COLO668 (cell line): Measurements from ENCODE around the gene C17orf114.

Experiments used
- DNase-seq: peaks from one replicate; lab custom pipeline; 2025; ENCODE audit not compliant: unreplicated experiment; lab: John Stamatoyannopoulos, UW

Gene C17orf114

DNA sequence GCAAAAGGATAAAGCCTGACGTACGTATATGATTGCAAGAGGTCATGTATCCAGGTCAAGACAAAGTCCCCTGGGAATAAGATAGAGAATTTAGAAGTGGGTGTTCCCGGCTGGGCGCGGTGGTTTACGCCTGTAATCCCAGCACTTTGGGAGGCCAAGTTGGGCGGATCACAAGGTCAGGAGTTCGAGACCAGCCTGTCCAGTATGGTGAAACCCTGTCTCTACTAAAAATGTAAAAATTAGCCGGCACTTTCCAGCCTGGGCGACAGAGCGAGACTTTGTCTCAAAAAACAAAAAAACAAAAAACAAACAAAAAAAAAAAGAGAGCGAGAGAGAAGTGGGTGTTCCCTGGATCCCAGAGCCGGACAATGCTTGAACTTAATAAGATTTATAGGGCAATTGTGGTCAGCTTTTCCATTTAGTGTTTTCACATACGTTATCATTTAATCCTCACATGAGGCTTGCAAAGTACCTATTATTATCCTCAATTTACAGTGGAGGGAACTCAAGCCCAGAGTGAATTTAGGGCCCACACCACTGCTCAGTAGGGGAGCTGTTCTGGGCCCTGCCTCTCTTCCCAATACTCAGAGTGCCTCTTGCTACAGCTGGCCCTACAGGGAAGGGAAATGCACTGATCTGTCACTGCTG, 13.8 kb downstream of the C17orf114 start:
- DNase-seq = no peak

DNA sequence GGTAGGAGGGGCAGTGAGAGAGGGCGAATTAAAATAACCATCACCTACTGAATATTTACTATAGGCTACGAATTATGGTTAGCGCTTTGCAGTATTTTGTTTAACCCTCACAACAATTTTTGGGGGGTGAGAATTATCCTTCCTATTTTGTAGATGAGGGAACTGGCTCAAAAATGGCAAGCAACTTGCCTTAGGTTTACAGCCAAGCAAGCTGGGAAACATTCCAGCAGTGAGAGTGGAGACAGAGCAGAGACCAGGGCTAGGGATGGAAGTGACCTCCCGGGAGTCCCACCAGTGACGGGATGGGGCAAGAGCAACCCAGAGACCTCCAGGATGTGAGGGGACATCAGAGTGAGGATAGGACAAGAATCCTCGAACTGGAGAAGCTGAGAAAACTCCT, 15.6 kb downstream of the C17orf114 start:
- no peak for DNase-seq

DNA sequence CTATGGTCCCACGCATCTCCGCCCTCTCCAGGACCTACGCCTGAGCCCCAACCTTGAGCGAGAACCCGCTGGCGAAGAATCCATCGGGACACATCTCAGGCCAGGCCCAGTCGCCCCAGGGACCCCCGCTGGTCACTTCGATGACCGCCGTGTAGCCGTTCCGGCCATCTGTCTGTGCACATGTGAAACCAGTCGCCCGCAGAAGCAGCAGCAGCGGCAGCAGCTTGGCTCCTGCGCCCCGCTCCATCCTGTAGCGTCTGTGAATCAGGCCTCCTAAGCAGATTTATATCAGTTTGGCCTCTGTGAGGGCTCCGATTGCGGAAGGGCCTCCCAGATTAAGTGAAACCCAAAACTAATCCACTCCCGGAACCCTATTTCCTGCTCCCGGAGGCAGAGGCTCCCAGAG, 16.0 kb downstream of the C17orf114 start, which contains the start of gene VMO1:
Gene VMO1 (minus strand): TSS at position 259 of the 406 bp plus-strand sequence. CDS start 12 bp downstream, at position 247.
- DNase-seq = no peak

DNA sequence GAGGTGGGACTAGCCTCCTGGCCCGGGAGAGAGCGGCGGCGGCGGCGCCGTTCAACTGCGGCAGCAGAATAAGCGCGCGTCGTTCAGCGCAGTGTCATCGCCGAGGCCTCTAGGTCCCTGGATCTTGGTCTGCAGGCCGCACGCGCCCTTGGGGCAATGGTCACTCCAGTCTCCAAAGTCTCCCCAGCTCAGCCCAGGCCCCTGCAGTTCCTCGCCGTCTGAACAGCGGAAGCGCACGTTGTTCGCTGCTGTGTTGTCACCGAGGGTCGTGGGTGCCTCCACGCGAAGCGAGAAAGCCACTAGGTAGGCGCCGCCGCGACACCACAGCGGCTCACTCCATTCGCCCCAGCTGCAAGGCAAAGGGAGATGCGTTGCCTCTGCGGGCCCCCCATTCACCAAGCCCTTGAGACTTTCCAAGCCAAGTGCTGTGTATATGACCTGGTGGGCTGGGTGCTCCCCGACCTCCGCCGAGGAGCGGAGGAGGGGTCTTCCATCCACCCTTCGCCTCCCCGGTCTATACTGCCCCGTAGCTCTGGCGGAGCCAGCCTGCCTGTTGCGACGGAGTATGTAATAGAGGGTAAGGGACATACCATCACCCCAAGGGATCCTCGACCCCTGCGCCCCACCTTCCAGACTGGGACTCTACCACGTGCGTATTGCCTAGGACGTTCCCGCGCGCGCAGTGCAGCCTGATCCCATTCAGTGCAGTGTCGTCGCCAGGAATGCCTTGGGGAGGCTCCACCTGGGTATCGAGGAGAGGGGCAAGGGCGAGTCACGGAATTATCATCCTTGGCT, 16.6 kb downstream of the C17orf114 start:
- no peak for DNase-seq

DNA sequence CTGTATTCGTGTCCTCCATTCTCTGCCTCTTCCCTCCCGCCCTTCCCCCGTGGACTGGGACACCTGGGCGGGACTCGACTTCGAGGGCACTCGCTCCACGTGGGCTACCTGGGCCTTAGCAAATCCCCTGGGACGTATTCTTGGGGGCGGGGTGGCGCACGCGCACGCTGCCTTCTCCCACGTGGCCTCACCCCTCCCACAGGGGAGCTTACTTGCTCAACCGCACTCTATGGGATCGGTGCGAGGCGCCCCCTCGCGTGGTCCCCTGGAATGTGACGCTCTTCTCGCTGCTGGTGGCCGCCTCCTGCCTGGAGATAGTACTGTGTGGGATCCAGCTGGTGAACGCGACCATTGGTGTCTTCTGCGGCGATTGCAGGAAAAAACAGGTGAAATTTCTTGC, 19.5 kb downstream of the C17orf114 start:
- peak; percentile 1 for DNase-seq

DNA sequence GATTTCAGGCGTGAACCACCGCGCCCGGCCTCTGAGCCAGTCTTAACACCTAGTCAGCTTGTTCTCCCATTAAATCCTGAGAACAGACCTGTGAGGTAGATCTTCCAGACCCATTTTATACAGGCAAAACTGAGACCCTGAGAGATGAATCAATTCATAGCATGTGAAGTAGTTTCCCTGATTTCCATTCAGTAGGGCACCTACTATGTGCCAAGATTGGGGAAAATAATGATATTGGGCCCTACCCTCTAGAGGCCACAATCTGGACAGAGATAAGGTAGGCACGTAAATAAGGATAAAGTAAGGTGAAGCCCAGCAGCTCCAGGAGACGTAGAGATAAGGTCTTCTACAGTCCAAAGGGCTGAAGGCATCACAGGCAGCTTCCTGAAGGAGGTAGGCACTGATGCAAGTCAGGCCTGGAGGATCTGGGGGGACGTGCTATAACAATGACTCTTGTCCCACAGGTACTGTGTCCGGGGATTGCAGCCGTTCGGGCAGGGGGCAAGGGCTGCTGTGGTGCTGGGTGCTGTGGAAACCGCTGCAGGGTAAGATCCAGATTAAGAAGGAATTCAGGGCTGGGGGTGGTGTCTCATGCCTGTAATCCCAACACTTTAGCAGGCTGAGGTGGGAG, 21.7 kb downstream of the C17orf114 start:
- no peak for DNase-seq

DNA sequence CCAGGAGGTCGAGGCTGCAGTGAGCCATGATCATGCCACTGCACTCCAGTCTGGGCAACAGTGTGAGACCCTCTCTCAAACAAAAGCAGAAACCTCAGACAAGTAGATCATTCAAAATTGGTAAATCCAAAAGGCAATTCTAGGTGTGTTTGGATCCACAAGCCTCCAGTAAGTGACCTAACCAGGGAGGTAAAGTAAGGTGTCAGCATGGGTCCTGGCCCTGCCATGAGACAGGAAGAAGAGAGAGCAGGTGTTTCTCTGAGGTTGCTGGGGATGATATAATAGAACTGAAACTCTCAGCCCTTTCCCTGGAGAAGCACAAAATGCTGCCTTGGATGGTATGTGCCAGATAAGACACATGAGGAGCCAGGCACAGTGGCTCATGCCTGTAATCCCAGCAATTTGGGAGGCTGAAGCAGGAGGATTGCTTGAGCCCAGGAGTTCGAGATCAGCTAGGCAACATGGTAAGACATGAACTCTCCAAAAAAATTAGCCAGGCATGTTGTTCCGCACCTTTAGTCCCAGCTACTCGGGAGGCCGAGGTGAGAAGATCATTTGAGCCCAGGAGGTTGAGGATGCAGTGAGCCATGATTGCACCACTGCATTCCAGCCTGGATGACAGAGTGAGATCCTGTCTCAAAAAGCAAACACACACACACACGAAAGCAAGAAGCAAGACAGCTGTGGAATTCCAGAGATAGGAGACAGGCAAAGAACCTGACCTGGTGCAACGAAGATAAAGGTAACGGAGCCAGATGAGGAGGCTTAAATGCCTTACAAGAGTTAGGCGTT, 24.0 kb downstream of the C17orf114 start:
- no peak for DNase-seq

DNA sequence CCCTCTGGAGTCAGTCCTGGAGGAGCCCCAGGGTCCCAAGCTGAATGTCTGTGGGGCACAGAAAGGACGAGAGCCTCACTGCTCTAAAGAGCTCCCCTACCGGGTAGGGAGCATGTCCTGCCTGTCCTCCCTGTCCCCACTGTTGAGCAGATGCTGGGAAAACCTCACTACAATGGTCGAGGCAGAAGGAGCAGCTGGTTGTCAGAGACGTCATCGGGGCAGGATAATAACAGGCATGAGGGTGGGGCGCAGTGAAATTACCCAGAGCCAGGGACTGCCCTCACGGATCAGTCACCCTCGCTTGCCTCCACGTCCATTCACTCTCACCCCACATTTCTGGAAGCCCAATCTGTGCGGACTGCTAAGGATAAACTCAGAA, 29.9 kb downstream of the C17orf114 start:
- DNase-seq = peak; percentile 15

DNA sequence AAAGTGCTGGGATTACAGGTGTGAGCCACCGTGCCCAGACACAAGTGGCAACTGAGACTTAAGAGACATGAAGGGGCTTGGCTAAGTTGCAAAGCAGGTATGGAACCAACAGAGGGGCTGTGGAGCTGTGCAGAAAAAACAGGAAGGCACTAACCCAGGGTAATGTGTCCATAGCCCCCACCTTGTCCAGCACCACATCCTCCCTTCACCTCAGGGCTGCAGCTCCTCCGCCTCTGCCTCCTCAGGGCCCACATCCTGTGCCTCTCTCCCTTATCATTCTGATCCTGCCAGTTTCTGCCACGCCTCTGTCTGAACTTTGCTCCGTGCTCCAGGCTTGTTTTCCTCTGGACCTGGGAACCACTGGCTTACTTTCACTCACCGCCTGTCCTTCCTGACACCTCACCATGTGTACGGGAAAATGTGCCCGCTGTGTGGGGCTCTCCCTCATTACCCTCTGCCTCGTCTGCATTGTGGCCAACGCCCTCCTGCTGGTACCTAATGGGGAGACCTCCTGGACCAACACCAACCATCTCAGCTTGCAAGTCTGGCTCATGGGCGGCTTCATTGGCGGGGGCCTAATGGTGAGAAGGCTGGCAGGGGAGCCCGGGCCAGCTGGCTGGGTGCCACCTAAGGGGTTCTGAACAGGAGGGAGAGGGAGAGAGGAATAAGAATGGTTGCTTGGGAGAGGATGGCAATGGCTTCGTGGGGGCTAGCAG, 30.5 kb downstream of the C17orf114 start, which contains the start of gene TM4SF5:
Gene TM4SF5 (plus strand): TSS at position 368 of the 716 bp plus-strand sequence. CDS start 37 bp downstream, at position 405.
- DNase-seq = peak; percentile 20

DNA sequence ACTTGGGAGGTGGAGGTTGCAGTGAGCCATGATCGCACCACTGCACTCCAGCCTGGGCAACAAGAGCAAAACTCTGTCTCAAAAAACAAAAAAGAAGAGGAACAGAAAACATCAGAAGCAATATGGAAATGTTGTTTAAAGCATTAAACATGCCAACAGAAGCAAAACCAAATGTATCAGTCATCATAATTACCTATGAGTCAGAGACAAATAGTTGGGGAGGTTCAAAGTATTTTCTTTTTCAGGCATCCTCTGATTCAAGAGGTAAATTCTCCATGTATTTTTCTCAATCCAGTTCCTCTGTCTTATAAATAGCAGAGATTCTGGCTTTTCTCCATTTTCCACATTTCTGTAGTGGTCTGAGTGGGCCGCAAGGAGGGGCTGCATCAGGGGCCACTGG, 32.5 kb downstream of the C17orf114 start:
- DNase-seq = no peak

DNA sequence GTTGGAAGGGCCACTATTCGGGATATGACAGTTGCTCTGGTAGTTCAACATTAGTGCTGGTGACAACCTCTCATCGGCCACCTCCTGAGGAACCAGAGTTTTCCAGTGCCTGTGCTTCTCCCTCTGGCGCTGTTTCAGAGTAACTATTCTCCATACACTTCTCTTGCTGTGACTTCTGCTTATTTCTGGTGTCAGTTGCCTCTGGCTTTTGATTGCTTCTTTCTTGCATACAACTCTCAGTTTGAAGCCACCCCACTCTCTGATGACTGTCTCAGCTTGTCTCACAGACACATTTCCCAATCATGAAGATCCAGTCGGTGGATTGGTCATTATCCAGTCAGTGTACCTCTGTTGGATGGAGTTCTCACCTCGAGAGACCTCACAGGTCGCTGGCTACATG, 33.8 kb downstream of the C17orf114 start:
- DNase-seq = no peak

DNA sequence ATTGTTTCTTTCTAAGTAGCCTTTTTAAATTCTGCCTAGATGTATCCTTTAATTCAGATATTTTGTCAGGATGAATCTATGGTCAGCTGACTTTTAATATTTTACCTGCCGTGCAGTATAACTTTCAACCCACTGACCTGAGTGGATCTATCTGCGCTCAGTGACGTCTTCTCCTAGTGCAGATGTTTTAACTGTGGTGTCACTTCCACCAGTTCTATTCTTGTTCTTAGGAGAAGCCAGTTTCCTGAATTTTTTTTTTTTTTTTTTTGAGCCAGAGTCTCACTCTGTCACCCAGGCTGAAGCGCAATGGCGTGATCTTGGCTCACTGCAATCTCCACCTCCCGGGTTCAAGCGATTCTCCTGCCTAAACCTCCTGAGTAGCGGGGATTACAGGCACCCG, 35.4 kb downstream of the C17orf114 start:
- no peak for DNase-seq

DNA sequence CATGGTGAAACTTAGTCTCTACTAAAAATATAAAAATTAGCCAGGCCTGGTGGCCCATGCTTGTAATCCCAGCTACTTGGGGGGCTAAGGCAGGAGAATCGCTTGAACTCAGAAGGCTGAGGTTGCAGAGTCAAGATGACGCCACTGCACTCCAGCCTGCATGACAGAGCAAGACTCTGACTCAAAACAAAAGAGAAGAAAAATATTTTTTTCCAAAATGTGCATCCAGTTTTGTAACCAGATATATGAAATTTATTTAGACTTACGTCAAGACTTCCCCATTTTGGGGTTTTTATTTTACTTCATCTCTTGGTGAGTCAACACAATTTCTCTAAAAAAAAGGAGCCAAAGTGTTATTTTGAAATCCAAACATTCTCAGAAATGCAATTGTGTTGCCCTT, 35.9 kb downstream of the C17orf114 start:
- no peak for DNase-seq

DNA sequence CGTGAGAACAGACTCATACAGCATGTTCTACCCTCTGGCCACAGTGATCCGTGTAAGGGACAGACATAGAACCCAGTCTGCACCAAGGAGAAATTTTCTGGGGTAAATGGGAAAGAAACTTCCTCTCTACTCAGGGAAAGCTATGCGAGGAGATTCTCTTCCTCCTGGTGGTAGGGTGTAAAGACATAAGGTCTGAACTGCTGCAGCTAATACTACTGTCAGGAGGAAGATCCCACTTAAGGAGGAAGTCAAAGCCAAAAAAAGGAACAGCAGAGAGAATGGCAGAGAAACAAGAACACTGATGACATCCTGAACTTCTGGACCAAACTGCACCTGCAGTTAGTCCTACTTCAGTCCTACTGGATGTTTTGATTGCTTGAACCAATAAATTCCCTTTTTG, 37.5 kb downstream of the C17orf114 start:
- DNase-seq = no peak

DNA sequence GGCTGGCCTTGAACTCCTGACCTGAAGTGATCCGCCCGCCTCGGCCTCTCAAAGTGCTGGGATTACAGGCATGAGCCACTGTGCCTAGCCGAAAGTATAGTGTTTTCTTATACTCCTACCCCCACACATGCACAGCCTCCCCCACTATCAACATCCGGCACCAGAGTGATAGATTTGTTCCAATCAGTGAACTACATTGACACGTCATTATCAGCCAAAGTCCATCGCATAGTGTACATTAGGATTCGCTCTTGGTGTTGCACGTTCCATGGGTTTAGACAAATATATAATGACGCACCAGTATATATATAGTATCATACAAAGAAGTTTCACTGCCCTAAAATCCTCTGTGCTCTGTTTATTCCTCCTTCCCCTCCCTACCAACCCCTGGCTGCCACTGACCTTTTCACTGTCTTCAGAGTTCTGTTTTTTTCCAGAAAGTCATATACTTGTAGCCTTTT, 42.3 kb downstream of the C17orf114 start:
- no peak for DNase-seq

DNA sequence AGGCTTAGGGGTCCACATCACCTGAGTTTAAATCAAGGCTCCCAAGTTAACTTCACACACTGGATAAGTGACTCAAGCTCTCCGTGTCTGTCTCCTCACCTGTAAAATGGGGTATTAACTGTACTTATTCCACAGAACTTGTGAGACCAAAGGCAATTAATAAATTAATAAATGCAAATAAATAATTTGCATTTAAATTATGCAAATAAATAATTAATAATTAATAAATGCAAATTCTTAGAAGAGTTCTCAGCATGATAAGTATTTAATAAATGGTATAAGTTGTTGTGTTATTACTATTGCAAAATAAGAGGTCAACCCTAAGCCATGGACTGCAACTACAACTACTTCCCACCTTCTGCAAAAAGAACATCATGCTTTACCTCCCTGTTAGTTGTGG, 48.7 kb downstream of the C17orf114 start:
- DNase-seq = no peak

DNA sequence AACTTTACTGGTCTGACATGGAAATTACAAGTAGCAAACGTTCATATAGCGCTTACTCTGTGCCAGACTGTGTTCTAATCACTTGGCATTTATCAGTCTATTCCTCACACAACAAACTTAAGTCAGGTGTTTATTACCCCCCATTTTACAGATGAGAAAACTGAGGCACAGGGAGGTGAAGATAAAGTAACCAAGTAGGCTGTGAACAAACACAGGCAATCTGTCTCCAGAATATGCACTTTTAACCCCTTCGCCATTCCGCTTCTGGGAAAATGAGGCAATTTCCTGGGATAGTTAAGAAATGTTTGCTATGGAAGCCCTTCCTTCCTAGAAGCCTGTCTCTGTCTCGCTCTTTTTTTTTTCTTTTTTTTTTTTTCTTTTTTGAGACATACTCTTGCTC, 50.2 kb downstream of the C17orf114 start:
- no peak for DNase-seq
